ENCODE results near the gene GALNT18. TPM values are rescaled to one million over a fixed set of nuclear protein-coding genes. Genes with fewer than 3 reads are reported as not detected.

Gene GALNT18
- total and polyA plus RNA-seq, 2 of the 4 experiments (the other 2 are of a cell fraction) = 9.5 to 11.3 TPM

GRCh38 chr11:11500744-11501487, 120.9 kb downstream of the GALNT18 start:
- dilution Hi-C loops (cut with HindIII; ENCODE audit: low sequenced_read_pairs, unreplicated experiment) = no loop called here
- Histone ChIP-seq H4K5ac (ENCODE audit: low read depth, low read length) (no peak overlapping the region), H2BK120ac (ENCODE audit: low read depth, low read length) (no peak overlapping the region), H4K91ac (ENCODE audit: insufficient read depth, low read depth, low read length) (no peak overlapping the region), H2AK5ac (ENCODE audit: low read depth, low read length) (no peak overlapping the region), H2BK15ac (ENCODE audit: low read depth, low read length) (no peak overlapping the region), H2AK9ac (replicated peaks; ENCODE audit: low read depth, low read length, poor library complexity) (no peak overlapping the region), H3K9me3 (ENCODE audit: control insufficient read depth, insufficient read depth, low read length) (no peaks in the 10 kb centered on the region), H2AFZ (replicated peaks; ENCODE audit: low read length, poor library complexity) (no peak overlapping the region), H3K18ac (ENCODE audit: low read depth, low read length) (no peak overlapping the region), H3K27me3 (ENCODE audit: control insufficient read depth, insufficient read depth, low read length) (peaks cover 8% of the 10 kb centered on the region), H4K8ac (ENCODE audit: low read depth in 2 of 2, low read length in 2 of 2) (no peak overlapping the region), H3K4me2 (ENCODE audit: low read depth, low read length) (no peak overlapping the region), H3K4me1 (ENCODE audit: control insufficient read depth, insufficient read depth, low read length) (no peaks in the 10 kb centered on the region), H3K23ac (ENCODE audit: low read depth, low read length) (no peak overlapping the region), H3K9me1 (ENCODE audit: insufficient read depth, low read length) (no peaks in the 10 kb centered on the region), H2BK5ac (ENCODE audit: low read depth, low read length, poor library complexity, severe bottlenecking) (no peak overlapping the region), H3K4me3 (ENCODE audit: insufficient read depth, low read depth, low read length) (no peak overlapping the region), H3K9ac (ENCODE audit: low read depth, low read length) (no peak overlapping the region), H3K4ac (ENCODE audit: low read depth, low read length) (no peak overlapping the region), H3K36me3 (ENCODE audit: control insufficient read depth, insufficient read depth, low read length) (no peaks in the 10 kb centered on the region), H3K79me1 (ENCODE audit: low read depth in 1 of 2, low read length in 2 of 2) (no peaks in the 10 kb centered on the region), H3K56ac (ENCODE audit: extremely low read depth, insufficient read depth, low read length) (no peak overlapping the region), H2BK20ac (ENCODE audit: low read depth, low read length) (no peak overlapping the region), H4K20me1 (ENCODE audit: insufficient read depth, low read length) (no peaks in the 10 kb centered on the region), H3K27ac (ENCODE audit: insufficient read depth, low read length) (no peak overlapping the region), H3K14ac (replicated peaks; ENCODE audit: low read depth, low read length) (no peak overlapping the region)
- CTCF ChIA-PET = no interaction called here
- BruUV-seq (replicated peaks) = no TSS peak
- POLR2A ChIA-PET (ENCODE audit: unreplicated experiment) = no interaction called here
- no peak for ATAC-seq (ENCODE audit: low read depth)
- 80% methylated on average over 3 of the region's 9 CpGs; no CpG with 5 or more reads in 1 of the 2 experiments for WGBS, 2 experiments (ENCODE audit: extremely low coverage in 2 of 2, insufficient read length in 1 of 2)
- DNase-seq = no peak
- TF ChIP-seq NFE2L2 (IDR thresholded peaks at IDR 0.05; ENCODE audit: low read depth, low read length) (no peak), FOS (IDR thresholded peaks at IDR 0.05; ENCODE audit: low read depth, low read length) (no peak), BHLHE40 (IDR thresholded peaks at IDR 0.05; ENCODE audit: low read depth, low read length) (no peak), CHD1 (IDR thresholded peaks at IDR 0.05; ENCODE audit: low read depth, low read length) (no peak), ELK1 (IDR thresholded peaks at IDR 0.05; ENCODE audit: borderline replicate concordance, low read depth, low read length) (no peak), CTCF (conservative IDR thresholded peaks at IDR 0.05; ENCODE audit: low read depth, low read length) (no peak), USF2 (IDR thresholded peaks at IDR 0.05; ENCODE audit: low read depth, low read length) (no peak), RAD21 (IDR thresholded peaks at IDR 0.05; ENCODE audit: low read length) (no peak), MAFK (IDR thresholded peaks at IDR 0.05; ENCODE audit: low read depth, low read length) (no peak), POLR2A (IDR thresholded peaks at IDR 0.05; ENCODE audit: low read depth, low read length) (no peak), MAZ (IDR thresholded peaks at IDR 0.05; ENCODE audit: borderline replicate concordance, low read depth, low read length) (no peak), SMC3 (IDR thresholded peaks at IDR 0.05; ENCODE audit: low read depth, low read length) (no peak), RCOR1 (IDR thresholded peaks at IDR 0.05; ENCODE audit: insufficient replicate concordance, low read length) (no peak)
- in situ Hi-C loops (cut with MboI; ENCODE audit: low sequenced_read_pairs) = no loop called here
- intact Hi-C loops (cut with micrococcal nuclease) = no loop called here

All from IMR-90 (cell line).